ENCODE measurements around the gene DDX41.
"Not testable (repeated sequence)": the region's sequence is repeated elsewhere in the genome, so short reads cannot be mapped to it uniquely, and the experiment has no call there.

Gene DDX41

DNA sequence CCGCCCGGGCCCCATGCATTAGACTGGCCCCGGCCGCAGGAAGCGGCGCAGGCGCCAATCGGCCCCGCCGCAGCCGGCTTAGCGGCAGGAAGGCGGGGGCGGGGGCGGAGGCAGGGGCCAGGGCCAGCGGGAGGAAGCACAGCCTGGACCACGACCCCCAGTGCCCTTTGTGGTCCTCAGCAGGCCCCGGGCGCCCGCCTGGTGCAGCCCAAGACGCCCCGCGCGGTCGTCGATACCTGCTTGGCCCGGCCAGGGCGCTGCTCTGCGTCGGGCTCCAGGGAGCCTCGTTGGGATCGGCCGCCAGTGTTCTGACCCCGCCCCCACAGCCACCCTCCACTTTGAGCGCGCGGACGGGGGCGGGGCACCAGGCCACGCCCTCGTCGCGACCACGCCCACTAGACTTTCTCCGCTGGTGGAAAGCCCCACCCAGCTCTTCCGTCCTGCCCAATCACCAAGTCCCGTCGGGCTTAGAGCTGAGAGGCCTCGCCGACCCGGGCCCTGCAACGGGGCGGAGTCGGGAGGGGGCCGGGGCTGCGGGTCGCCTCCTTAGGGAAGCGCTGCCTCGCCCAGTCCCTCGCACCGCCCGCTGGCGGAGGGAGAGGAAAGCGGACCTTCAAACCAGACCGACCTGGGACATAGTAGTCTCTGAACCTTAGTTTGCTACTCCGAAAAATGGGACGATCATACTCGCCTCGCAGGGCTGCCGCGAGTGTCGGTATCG is 19.3 kb downstream of the DDX41 start, which contains the start of gene PDLIM7:
Gene PDLIM7 (minus strand): TSS at position 313 of the 721 bp plus-strand sequence. CDS start 1,092 bp downstream, outside the sequence.
- DNase-seq: peak; percentile 88

DNA sequence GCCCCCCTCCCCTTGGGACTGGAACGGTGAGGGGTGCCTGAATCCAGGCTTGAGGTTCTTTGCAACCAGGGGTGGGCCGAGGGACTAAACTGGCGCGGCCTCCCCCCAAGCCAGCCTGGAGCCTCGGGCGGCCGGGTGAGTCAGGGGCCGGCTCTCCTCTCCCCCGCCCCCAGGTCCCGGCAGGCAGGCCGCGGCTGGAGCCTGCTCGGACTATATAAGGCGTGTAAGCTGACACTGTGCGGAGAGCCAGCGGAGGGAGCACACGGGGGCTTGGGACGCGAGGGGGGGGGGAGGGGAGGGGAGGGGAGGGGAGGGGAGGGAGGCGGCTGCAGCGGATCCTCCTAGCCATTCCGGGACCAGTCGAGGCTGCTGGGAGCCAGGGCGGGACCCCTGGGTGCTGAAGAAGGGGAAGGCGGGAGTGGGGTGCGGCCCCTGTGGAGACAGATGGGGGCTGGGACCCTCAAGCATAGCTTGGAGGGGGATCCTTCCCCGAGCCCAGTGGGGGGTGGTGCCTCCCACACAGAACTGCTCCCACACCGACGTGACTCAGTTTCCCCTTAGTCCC is 20.0 kb downstream of the DDX41 start:
- DNase-seq: peak; percentile 18

DNA sequence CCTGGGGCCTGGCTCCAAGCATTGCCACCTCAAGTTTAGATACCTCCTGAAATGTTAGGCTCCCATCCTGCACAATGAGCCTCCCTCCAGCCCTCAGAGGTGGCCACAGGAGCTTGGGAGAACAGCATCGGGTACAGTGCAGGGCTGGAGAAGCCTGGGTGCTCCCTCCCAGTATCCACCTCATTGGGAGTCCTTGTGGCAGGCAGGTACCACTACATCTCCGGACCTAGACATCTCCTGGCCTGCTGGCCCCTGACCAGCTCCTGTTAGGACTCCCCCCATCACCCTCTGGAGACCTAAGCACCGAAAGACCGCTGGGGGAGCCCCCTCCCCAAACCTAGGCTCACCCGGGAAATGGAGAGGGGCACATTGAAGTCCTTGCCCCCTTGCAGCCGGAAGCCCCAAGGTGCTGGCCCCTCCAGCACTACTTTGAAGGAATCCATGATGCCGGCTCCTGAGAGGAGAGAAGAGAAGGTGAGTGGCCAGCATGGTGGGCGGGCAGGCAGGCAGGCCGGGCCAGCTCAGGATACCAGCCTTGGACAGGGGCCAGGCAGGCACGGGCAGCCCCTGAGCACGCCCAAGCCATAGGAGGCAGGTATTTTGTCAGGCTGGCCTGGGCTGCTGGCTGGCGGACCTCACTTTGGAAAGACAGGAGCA is 20.6 kb downstream of the DDX41 start:
- DNase-seq: no peak

DNA sequence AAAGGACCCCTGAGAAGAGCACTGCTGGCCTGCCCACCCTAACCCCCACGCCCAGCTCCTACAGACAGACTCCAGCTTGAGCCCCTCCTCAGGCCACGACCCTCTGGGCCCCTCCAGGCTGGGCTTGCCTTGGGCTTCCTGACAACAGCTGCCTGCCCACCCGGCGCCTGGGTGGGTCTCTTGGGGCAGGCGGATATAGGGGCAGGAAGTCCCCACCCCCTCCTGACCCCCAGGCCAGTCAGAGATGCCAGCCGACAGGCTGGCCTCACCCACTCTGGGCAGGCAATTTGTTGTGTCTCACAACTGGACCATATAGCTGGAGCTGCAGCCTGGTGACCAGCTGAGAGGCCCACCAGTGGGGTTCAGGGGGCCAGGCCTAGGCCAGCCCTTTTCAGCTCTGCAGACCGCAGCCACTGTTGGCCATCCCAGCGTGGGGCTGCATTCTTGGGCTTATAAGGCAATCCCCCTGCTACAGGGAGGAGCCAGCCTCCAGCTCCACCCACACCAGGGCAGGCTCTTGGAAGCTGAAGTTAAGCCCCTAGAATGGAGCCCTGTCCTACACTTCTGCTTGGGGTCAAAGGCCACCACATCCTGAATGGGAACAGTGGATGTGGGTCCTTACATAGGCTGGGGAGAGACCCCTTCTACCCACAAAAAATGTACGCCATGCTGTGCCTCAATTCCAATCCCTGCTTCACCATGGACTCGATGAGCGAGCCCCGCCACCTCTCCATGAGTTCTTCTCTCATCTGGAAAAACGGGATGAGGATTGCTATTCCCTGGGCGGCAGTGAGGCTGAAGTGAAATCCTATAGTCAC is 21.3 kb downstream of the DDX41 start:
- DNase-seq: no peak

DNA sequence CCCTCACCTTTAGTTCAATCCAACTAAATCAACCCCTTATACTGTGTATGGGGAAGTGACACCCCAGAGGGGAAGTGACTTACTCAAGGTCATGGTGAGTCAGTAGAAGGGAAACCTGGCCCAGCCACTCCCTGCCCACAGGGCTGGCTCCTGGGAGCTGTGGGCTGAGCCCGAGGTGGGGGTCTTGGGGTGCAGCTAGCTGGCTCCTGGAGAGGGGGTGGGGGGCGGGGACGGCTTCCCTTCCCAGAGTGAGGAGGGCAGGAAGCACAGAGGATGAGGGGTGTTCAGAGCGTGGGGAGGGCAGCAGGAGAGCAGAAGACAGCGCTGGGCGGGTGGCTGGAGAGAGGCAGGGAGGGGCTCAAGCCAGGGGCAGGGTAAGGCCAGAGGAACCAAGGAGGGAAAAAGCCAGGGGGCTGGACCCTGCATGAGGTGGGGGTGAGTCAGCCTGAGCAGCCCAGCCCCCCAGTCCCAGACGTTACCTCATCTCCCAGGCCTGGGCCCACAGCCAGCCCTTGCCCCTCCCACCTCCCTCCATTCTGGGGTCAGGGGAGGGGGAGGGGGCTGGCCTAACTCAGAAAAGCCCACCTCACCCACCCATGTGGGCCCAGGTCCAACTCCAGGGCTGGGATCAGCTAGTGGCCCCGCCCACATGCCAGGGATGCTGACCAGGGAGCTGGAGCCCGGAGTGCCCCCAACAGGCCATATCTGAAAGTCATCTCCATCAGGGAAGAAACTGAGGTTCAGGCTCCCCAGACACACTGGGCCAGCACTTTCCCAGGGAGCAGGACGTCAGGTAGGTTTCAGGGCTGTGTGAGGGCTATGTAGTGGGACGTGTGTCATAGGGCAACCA is 22.2 kb downstream of the DDX41 start:
- no peak for DNase-seq

DNA sequence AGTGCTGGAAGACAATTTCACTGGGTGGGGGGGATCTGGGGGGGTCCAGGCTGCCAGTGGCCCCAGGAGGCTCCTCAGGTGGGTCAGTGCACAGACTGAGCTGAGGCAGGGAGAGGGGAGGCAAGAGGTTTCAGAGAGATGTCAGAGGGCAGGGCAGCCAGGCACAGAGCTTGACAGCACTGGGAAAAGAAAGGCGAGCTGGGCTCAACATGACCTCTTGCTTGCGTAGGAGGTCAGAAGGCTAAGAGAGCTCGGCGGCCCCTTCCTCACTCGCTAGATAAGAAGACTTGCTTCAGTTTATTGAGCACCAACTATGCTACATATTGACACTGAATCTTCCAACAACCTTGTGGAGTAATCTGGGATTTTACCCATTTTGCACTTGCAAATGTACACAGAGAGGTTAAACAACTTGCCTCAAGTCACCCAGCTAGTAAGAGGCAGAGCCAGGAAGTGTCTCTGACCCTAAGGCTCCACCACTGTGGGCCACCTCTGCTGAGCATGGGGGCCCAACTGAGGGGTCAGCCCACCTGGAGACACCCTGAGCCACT is 22.9 kb downstream of the DDX41 start:
- no peak for DNase-seq

DNA sequence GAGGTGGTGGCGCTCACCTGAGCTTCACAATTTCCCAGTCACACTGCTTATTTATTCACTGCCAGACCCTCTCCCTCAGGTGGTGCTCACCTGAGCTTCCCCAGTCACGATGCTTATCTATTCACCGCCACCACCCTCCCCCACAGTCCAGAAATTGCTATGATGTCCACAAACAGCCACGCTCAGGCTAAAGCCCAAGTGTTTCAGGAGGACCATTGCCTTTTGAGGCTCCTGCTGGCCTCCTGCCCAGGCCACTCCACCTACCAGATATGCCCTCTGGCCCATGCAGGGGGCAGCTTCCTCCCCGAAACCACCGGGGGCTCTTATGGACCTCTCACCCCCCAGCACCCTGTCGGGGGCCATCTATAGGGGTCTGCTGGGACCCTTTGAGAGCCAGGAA is 23.9 kb downstream of the DDX41 start:
- DNase-seq: no peak

DNA sequence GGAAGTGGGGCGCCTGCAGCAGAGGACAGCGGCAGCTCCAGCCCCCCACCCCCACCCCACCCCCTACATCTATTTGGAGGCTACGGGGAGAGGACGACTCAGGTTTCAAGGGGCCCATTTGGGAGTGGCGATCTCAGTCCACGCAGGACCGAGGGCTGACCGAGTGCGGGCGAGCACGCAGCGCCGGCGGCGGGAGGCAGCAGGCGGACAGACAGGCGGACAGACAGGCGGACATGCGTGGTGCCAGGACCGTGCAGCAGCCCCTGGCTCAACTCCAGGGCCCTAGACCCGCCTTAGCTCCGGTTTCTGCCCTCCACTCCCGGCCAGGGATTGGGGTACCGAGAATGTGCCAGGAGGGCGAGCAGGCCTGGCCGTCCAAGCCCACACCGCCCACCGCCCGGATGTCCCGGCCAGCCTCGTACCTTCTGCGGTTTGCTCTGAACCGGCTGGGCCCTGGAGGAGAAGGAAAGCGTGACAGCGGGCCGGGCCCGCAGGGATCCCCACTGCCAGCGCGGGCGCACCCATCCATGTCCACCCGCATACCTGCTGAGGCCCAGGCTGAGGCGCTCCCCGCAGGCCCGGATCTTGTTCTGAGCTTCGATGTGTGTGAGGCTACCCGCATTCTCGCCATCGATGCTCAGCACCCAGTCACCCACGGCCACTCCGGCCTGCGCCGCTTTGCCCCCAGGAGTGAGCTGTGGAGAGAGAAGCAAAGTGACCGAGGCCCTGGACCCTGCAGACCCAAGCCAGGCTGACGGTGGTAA is 24.6 kb downstream of the DDX41 start:
- no peak for DNase-seq

DNA sequence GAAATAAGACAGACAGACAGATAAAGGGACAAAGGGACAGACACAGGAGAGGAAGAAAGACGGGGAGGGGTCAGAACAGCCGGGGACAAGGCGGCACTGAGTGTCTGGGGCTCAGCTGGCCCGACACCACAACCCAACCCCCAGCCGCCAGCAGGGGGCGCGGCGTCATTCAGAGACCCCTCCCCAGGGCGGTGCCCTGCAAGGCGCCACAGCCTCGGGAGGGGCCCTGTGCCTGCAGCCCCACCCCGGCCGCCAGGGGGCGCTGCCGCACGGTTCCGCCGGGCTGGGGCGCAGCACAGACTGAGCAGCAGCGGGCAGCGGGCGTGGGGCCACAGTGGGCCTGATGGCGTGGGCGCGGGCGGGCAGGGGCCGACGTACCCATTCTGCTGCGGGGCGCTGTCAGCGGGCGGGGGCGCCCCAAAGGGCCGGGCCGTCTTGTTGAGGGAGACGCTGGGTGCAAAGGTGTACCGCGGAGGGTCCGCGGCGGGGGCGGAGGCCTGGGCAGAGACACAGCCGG is 25.3 kb downstream of the DDX41 start:
- DNase-seq: peak; percentile 52

DNA sequence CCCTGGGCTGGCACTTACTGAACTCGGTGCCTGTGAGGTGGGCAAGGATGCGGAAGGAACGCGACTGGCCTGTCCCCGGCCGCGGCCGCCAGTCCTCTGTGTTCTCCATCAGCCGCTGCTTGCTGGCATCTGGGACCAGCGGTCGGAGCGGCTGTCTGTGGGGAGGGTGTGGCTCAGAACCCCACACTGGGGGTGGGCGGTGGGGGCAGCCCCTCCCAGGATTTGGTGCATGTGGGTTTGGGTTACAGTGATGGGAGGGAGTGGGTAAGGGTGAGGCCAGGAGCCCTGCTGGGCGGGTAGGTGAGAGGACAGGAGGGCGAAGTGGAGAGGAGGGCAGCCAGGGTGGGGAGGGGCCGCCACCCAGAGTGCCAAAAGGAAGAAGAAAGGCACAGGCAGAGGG is 25.8 kb downstream of the DDX41 start:
- no peak for DNase-seq

DNA sequence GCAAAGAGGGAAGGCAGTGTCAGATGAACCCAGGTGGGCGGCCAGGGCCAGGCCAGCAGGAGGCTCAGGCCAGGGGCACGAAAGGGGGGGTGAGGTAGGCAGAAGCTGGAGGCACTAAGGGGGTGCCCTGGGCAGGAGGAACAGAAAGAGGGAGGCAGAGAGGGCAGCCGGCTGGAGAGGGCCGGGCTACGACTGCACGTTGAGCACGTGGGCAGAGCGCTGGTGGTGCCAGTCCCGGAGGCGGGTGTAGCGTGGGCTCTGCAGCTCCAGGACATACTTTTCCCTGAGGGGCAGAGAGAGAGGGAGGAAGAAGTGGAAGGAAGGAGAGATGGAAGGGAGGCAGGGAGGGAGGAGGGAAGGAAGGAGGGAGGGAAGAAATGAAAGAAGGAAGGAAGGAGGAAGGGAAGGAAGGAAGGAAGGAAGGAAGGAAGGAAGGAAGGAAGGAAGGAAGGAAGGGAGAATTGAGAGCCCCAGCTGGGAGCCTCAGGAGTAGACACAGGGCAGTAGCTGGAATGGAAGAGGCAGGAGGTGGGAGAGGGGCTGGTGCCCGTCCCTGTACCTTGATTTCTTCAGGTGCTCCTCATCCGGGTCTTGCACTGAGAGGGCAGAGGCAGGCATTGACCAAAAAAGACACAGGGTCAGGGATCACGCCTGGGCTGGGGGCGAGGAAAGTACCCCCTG is 26.3 kb downstream of the DDX41 start:
- DNase-seq: no peak

DNA sequence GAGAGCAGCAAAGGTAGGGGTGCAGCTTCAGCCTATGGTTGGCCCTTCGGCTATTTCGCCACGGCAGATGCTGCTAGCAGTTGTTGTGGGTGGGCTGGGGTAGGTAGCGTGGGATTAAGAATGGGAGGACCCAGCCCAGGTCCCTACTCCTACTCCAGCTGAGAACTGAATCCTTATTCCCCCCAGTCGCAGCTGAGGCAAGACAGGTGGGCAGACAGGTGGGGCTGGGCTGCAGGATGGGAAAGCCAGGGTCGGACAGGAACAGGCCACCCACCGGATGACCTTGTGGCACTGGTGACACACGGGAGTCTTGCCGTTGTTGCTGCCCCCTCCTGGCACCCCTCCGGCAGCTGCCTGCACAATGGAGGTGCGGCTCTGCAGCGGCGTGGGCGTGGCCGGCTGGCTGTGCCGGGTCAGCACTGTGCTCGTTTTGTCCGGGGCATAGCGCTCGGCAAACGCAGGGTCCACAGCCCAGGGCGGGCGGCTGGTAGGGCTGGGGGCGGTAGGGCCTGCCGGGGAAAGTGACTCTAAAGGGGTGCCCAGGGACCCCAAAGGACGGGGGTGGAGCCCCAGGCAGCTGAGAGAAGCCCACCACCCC is 27.5 kb downstream of the DDX41 start:
- no peak for DNase-seq

DNA sequence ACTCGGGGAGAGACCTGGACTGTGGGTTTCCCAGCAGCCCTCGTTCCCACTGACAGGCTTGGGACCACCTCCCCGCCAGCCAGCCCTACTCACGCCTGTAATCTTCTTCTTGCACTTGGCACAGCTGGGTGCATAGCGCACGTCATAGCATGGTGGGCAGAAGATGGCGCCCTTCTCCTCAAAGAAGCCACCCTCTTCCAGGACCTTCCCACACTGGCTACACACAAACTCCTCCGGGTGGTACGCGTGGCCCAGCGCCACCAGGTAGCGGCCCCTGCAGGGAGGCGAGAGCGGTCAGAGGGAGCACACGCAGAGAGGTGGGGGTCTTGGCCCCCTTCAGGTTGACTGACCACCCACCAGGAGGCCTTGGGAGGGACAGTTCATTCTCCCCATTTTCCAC is 28.8 kb downstream of the DDX41 start:
- DNase-seq: no peak

DNA sequence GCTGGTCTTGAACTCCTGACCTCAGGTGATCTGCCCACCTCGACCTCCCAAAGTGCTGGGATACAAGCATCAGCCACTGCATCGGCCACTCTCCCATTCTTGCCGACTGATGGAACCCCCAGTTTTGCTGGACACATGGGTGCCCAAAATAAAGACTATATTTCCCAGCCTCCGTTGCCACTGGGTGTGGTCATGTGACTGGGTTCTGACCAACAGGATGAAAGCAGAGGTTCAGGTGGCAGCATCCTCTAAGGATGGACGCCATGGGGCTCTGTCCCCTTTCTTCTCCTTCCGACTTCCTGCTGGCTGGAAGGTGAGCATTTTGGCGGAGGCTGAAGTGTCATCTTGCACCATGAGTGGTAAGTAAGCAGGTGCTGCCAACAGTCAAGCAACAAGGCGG is 29.6 kb downstream of the DDX41 start:
- no peak for DNase-seq

DNA sequence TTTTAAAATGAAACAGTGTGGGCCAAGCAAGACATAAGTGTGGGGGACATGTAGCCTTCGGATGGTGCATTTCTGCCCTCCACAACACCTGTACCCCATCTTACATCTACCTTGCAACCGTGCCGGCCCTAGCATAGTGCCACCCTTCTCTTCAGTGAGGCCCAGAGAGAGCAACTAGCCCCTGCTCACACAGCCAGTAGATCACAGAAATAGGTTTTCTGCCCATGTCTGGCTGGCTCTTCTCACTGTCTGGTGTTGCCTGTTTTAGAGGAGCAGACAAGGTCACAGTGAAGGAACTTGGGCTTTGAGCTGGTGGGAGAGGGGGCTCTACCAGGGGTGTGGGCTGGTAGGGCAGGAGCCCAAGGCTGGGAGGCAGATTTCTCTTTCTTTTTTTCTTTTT is 30.5 kb downstream of the DDX41 start:
- no peak for DNase-seq

DNA sequence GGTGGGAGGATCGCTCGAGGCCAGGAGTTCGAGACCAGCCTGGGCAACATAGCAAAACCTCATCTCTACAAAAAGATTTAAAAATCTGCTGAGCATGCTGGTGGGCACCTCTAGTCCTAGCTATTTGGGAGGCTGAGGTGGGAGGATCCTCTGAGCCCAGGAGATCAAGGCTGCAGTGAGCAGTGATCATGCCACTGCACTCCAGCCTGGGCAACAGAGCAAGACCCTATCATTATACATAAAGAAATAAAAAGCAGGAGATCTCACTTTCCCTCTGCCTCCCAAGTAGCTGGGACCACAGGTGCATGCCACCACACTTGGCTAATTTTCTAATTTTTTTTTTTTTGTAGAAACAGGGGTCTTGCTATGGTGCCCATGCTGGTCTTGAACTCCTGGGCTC is 31.0 kb downstream of the DDX41 start:
- DNase-seq: not testable (repeated sequence)

DNA sequence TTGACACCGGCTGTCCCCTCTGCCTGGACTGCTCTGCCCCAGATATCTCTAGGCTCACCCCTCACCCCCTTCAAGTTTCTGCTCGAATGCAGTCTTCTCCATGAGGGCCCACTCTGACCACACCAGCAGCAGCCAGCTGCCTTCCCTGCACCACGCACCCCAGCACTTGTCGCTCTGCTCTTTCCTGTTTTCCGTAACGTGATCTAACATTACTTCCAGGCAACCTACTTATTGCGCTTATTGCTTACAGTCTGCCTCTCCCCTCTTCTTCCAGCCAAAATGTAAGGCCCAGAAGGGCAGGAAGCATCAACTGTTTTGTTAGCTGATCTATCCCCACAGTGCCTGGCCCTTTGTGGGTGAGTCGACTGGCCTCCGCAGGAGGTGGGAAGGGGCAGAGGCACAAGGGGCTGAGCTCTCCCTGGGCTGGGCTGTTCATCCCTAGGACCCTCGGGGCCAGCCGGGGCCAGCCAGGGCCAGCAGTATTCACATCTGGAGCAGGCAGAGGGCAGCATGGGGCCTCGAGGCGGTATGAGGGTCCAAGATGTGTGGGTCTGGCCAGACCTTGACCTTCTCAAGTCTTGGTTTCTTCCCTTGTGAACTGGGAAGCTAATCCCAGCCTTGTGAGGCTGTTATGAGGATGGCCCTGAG is 31.7 kb downstream of the DDX41 start:
- no peak for DNase-seq

DNA sequence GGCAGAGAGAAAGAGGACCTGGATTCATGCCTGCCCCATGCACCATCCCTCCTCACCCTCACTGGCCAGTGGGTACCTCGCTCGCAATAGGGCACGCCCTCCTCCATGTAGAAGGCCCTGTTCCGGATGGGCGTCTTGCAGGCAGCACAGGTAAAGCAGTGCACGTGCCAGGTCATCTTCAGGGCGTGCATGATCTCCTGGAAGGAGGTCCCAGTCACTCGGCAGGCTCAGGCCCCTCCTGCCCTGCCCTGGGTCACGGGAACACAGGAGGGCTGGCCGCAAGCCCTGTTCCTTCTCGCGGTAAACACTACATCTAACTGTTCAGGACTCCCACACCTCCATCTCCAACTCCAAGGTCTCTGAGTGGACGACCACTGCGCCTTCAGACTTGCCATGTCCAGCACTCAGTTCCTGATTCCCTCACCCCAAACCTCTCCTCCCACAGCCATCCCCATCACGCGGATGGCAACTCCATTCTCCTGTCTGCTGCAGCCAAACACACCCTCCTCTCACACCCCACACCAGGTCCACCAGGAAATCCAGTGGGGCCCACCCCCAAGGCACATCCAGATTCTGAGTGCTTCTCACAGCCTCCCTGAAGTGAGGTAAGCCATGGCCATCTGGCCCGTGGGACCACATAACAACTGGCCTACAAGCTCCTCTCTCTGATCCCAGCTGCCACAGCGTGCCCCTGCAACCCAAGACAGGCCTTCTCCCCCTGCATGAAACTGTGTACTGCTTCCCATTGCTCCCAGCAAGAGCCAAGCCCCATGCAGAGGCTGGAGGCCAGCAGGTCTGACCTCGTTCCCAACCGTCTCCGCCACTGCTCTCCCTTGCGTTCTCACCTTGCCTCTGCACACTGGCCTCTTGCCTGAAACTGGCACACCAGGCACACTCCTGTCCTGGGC is 32.5 kb downstream of the DDX41 start:
- no peak for DNase-seq
